GM18505 (cell line): ENCODE data around the gene ITGB1.
"Not testable (repeated sequence)": the region's sequence is repeated elsewhere in the genome, so short reads cannot be mapped to it uniquely, and the experiment has no call there.

ENCODE experiments used
- ATAC-seq: cut with Tn5 transposase; IDR thresholded peaks from one replicate; pipeline ENCODE4 v1.9.1; 2021; ENCODE audit not compliant: unreplicated experiment
- POLR2A ChIP-seq: IDR thresholded peaks from 4 replicates; pipeline ENCODE4 v1.6.1; 2011; ENCODE audit warnings: borderline replicate concordance; ENCODE audit not compliant: insufficient read depth, insufficient read length; ENCODE audit errors: extremely low read depth

Gene ITGB1

DNA sequence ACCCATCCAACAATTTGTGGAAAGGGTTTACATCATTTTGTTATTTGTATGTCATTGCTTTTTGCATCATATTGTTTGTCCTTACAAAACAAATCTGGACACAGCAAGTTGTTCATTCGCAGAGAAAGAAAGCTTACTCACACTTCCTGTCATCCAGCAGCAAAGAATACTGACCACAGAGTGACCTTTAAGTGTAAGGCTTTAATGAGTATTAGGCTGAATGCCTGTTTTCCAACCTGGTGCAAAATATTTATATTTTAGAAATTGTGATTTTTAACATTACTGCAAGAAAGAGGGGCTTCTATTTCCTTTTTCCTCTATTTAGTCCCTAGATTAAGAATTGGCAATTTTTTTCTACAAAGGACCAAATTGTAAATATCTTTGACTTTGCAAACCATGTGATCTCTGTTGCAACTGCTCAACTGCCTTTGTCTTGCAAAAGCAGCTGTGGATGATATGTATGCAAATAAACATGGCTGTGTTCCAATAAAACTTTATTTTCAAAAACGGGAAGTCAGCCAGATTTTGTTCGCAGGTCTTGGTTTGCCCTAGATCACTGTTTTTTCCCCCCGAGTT lies 27.8 kb upstream of the ITGB1 start:
- ATAC-seq = no peak
- TF ChIP-seq POLR2A = no peak

DNA sequence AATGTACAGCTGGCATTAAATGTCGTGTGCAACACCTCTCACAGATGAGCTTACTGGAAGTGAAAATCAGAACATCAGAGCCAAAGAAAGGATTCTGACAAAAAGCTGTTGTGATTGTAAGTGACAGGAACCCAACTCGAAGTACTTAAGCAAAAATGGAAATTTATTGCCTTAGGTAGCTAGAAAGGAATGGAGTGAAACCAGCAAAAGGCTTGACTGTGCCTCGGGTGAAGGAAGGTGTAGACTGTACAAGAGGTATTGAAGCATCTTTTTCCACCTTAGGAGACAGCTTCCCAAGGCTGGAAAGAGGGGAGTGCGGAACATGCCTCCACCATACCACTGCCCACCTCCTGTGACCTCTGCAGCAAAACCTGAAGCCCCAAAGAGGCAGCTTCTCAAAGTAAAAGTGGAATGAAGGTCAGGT lies 27.3 kb upstream of the ITGB1 start:
- no peak for TF ChIP-seq POLR2A
- ATAC-seq = no peak

- TF ChIP-seq POLR2A = no peak
- ATAC-seq = no peak
Observed at GRCh38 chr10:32984003-32984600, 26.1 kb upstream of the ITGB1 start.

DNA sequence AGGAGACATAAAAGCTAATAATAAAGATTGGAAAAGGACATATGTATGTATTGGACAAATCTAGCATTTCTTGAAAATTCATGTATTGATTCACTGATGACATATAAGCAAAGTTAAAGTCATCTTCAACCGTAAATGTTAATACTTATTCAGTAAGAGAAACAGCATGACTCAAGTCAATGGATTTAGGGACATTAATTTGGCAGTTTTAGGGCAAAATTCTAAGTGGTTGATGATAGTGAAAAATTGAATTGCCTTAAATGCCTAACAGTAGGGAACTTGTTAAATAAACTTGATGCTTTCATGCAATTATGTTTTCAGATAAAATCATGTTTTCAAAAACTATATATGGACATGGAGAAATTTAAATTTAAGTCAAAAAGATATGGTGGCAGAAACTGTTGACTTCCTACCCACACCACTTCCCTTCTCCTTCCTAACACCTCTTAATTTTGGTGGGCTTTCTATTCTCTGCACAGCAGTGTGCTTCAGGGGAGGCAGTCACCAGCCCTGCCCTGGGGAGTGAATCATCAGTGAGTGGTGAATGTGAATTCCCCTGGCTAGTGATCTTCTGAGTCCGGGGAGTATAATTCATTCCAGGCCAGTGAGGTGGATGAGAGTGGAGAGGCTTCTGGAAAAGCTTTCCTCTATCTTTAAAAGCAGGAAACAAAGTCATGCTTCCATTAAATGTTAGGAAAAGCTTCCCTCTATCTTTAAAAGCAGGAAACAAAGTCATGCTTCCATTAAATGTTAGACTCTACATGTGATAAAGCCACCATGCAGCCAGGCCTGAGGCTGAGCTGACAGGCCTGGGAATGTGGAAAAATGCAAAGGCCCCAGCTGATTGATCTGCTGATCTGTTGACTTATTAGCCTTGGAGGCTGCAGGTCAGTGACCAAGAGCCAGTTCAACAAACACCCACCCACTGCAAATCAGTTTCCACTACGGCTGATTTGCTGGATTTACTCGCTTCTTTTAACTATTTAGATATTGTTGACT lies 25.2 kb upstream of the ITGB1 start:
- no peak for TF ChIP-seq POLR2A
- ATAC-seq = no peak

GRCh38 chr10:32982293-32982709 lies 24.3 kb upstream of the ITGB1 start:
- ATAC-seq = no peak

GRCh38 chr10:32981760-32982159 lies 23.7 kb upstream of the ITGB1 start:
- no peak for ATAC-seq
- TF ChIP-seq POLR2A = no peak

More at GRCh38 chr10:32982293-32982709, 24.3 kb upstream of the ITGB1 start:
- TF ChIP-seq POLR2A = no peak

DNA sequence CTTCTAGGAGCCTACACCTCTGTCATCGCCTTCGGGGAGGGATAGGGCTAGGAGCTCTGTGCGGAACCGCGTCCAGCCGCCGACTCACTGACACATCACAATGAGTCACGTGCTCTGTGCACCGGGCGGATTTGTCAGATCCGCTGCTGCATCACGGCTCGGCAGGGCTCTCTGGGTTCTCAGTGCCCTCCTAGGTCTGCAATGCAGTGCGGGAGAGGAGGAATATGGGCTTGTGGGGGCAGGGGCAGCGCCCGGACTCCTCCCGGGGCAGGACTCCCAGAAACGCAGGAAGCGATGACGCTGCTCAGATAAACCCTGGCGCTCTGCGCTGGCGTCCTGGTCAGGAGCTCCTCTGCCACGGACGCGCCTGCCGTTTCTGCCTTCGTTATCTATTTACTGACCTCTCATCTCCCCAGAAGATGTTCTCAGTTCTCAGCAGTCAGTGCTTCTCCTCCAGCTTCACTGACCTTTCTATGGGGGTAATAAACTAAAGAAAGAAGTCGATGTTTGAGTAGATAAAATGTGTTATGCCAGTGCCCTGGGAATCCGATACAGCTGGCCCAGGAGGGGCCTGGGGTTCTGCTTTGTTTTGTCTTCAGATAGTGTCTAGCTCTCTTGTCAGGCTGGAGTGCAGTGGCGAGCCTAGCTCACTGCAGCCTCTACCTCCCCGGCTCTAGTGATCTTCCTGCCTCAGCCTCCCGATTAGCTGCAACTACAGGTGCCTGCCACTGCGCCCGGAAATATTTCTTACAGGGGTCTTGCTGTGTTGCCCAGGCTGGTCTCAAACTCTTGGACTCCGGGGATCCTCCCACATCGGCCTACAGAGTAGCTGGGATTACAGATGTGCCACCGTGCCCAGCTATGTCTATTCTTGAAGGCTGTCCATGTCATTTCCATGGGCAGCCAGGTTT lies 22.8 kb upstream of the ITGB1 start:
- peak; percentile 29 for TF ChIP-seq POLR2A

GRCh38 chr10:32980242-32980557 lies 22.2 kb upstream of the ITGB1 start:
- TF ChIP-seq POLR2A = no peak
- no peak for ATAC-seq

More for the DNA sequence above, 22.8 kb upstream of the ITGB1 start:
- ATAC-seq = peak; percentile 97

- not testable (repeated sequence) for ATAC-seq
Observed at GRCh38 chr10:32979719-32980118, 21.7 kb upstream of the ITGB1 start.

DNA sequence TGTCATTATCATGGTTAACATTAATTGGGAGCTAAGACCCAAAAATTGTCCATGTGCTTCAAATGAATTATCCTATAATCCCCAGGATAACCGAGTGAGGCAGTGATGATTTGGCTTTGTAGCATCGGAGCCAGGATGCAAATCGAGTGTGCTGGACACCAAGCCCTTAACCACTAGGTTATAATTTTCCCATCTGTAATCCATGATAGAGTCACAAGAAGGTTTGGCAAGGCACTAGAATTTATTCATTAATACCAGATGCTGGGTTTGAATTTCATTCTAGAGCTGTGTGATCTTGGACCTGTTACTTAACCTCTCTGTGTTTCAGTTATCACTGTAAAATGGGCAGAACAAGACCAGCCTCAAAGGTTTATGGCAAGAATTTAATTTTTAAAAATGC lies 21.0 kb upstream of the ITGB1 start:
- TF ChIP-seq POLR2A = no peak
- ATAC-seq = no peak

- ATAC-seq = not testable (repeated sequence)
Observed at GRCh38 chr10:32977846-32978809, 20.1 kb upstream of the ITGB1 start.

DNA sequence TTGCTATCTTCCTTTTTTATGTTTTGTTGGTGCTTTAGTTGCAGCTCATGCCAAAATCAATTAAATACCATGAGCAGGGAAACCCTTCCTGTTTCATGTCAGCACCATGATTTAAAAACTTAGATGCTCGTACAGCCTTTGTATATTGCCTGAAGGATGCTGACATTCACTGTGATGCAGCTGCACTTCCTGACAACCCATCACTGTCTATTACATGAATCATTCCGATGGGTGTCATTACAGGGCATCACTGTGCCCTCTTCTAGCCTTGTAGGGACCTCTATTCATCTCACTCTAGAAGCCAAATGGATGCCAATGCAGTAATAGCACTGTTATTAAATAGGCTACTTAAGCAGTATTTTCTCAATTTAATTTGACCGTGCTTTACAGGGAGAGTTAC lies 18.3 kb upstream of the ITGB1 start:
- TF ChIP-seq POLR2A = no peak
- ATAC-seq = no peak

DNA sequence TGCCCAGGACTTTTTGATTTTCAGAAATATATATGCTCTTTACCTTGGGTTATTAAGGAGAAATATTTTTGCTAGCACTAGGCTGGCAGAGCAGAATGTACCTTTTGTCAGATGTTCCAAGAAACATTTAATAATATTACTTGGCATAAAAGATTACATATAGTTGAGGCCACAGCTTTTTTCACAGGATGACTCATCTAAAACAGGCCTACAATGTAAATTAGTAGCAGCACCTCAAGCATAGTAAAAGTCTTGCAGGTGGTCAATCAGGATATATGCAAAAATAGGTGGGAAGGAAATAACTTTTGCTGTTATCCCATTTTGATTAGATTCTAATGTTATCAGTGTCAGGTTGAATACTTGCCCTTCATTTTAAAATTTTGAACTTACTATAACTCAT lies 14.9 kb upstream of the ITGB1 start:
- TF ChIP-seq POLR2A = no peak
- no peak for ATAC-seq

DNA sequence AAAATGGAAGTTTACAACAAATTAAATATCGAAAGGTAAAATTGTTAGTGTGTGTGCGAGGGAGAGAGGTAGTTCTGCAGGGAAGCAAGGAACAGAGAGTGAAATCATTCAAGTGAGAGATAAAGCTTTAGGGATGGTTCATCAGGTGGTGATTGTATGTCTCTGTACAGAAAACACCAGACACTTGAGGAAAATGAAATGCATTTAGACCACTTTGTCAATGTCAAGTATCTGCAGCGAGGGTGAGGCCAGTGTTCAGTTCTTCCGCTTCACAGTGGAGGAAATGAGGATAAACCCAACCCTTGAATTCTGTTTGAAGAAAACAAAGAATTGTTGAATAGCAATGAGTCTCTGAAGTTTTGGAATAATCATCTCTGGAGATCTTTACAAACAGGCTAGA lies 14.4 kb upstream of the ITGB1 start:
- TF ChIP-seq POLR2A = no peak
- no peak for ATAC-seq
